ENCODE measurements around the gene IGFL4.

The IGFL4 gene

GRCh38 chr19:46035986-46036743 is 4.6 kb downstream of the IGFL4 start:
- Histone ChIP-seq H3K27ac (replicated peaks) (no peak overlapping the region), H3K27me3 (ENCODE audit: insufficient read depth, poor library complexity, severe bottlenecking) (no peaks in the 10 kb centered on the region), H3K4me3 (replicated peaks; ENCODE audit: insufficient read depth, low read length) (no peak overlapping the region)
- no peak for DNase-seq (ENCODE audit: low read depth in 1 of 2, low spot score in 1 of 2)
- TF ChIP-seq SPI1 (IDR thresholded peaks at IDR 0.05; ENCODE audit: borderline replicate concordance, low read depth) = no peak
- no peak for TF ChIP-seq REST (IDR thresholded peaks at IDR 0.05; ENCODE audit: insufficient replicate concordance, low read depth)
- TF ChIP-seq CTCF (IDR thresholded peaks at IDR 0.05; ENCODE audit: insufficient read depth, low read length) = no peak
- no peak for TF ChIP-seq POLR2AphosphoS5 (IDR thresholded peaks at IDR 0.05; ENCODE audit: low read depth)
- TF ChIP-seq GABPA (IDR thresholded peaks at IDR 0.05; ENCODE audit: low read depth) = no peak

GRCh38 chr19:46035546-46035945 is 5.3 kb downstream of the IGFL4 start:
- Histone ChIP-seq H3K4me3 (replicated peaks; ENCODE audit: insufficient read depth, low read length) (no peak overlapping the region), H3K27ac (replicated peaks) (no peak overlapping the region), H3K27me3 (ENCODE audit: insufficient read depth, poor library complexity, severe bottlenecking) (no peaks in the 10 kb centered on the region)
- TF ChIP-seq SPI1 (IDR thresholded peaks at IDR 0.05; ENCODE audit: borderline replicate concordance, low read depth) (no peak), REST (IDR thresholded peaks at IDR 0.05; ENCODE audit: insufficient replicate concordance, low read depth) (no peak), GABPA (IDR thresholded peaks at IDR 0.05; ENCODE audit: low read depth) (no peak), POLR2AphosphoS5 (IDR thresholded peaks at IDR 0.05; ENCODE audit: low read depth) (no peak), CTCF (IDR thresholded peaks at IDR 0.05; ENCODE audit: insufficient read depth, low read length) (no peak)
- DNase-seq (ENCODE audit: low read depth in 1 of 2, low spot score in 1 of 2) = no peak

- no peak for TF ChIP-seq GABPA (IDR thresholded peaks at IDR 0.05; ENCODE audit: low read depth)
- no peak for TF ChIP-seq REST (IDR thresholded peaks at IDR 0.05; ENCODE audit: insufficient replicate concordance, low read depth)
- TF ChIP-seq SPI1 (IDR thresholded peaks at IDR 0.05; ENCODE audit: borderline replicate concordance, low read depth) = no peak
- TF ChIP-seq POLR2AphosphoS5 (IDR thresholded peaks at IDR 0.05; ENCODE audit: low read depth) = no peak
- no peak for TF ChIP-seq CTCF (IDR thresholded peaks at IDR 0.05; ENCODE audit: insufficient read depth, low read length)
- no peak overlapping the region for H3K4me3 ChIP-seq (replicated peaks; ENCODE audit: insufficient read depth, low read length)
- no peak overlapping the region for H3K27ac ChIP-seq (replicated peaks)
- no peak for DNase-seq (ENCODE audit: low read depth in 1 of 2, low spot score in 1 of 2)
- H3K27me3 ChIP-seq (ENCODE audit: insufficient read depth, poor library complexity, severe bottlenecking) = no peaks in the 10 kb centered on the region
Observed at GRCh38 chr19:46033401-46033800, 7.4 kb downstream of the IGFL4 start.
